HepG2 (cell line): ENCODE measurements around the gene ACD. TPM values are rescaled to one million over a fixed set of nuclear protein-coding genes. Genes with fewer than 3 reads are reported as not detected.

ENCODE experiments used
- AHR ChIP-seq: IDR thresholded peaks from 2 replicates; pipeline ENCODE4 v1.6.1; 2018; ENCODE audit warnings: missing genetic modification reagents, missing compliant biosample characterization
- ETV6 ChIP-seq: sonication (generic); formaldehyde crosslinking; conservative IDR thresholded peaks from 2 replicates; pipeline ENCODE4 v1.4.0; 2020; ENCODE audit warnings: missing genetic modification reagents
- HDAC2 ChIP-seq: sonication (generic); formaldehyde crosslinking; IDR thresholded peaks from 2 replicates; pipeline ENCODE4 v1.4.0; 2020; ENCODE audit warnings: missing genetic modification reagents
- HNF4G ChIP-seq, 2 experiments: sonication (generic) in 1 of 2; formaldehyde crosslinking in 1 of 2; IDR thresholded peaks; 2 replicates each; pipeline versions ENCODE4 v1.4.0 to v1.6.1; 2011 to 2020; ENCODE audit warnings: borderline replicate concordance in 2 of 2, low read depth in 2 of 2, mild to moderate bottlenecking in 2 of 2, low read length in 1 of 2, missing genetic modification reagents in 1 of 2, moderate library complexity in 1 of 2
- HOXA5 ChIP-seq: sonication (generic); formaldehyde crosslinking; IDR thresholded peaks from 2 replicates; pipeline ENCODE4 v1.4.0; 2020; ENCODE audit warnings: missing genetic modification reagents
- ISL2 ChIP-seq: sonication (generic); formaldehyde crosslinking; IDR thresholded peaks from 2 replicates; pipeline ENCODE4 v1.5.0; 2020; ENCODE audit warnings: missing genetic modification reagents
- JUN ChIP-seq: sonication (generic); formaldehyde crosslinking; IDR thresholded peaks from 2 replicates; pipeline ENCODE4 v1.4.0; 2020; ENCODE audit warnings: mild to moderate bottlenecking, missing genetic modification reagents
- MLXIP ChIP-seq: sonication (generic); formaldehyde crosslinking; IDR thresholded peaks from 2 replicates; pipeline ENCODE4 v1.9.0; 2021; ENCODE audit warnings: missing genetic modification reagents, borderline replicate concordance
- MTF2 ChIP-seq: sonication (generic); formaldehyde crosslinking; IDR thresholded peaks from 2 replicates; pipeline ENCODE4 v1.5.0; 2020; ENCODE audit warnings: missing genetic modification reagents, borderline replicate concordance
- NBN ChIP-seq: fragments of 450-650 bp; conservative IDR thresholded peaks from 2 replicates; pipeline ENCODE4 v1.6.1; 2017
- PHF21A ChIP-seq: sonication (generic); formaldehyde crosslinking; IDR thresholded peaks from 2 replicates; pipeline ENCODE4 v1.5.0; 2020; ENCODE audit warnings: mild to moderate bottlenecking, missing genetic modification reagents
- PRDM10 ChIP-seq: sonication (generic); formaldehyde crosslinking; IDR thresholded peaks from 2 replicates; pipeline ENCODE4 v1.4.0; 2020; ENCODE audit warnings: low read depth, missing genetic modification reagents
- SRSF1 ChIP-seq: fragments of 200-400 bp; formaldehyde crosslinking; optimal IDR thresholded peaks from 2 replicates; pipeline ENCODE3; 2017; ENCODE audit warnings: mild to moderate bottlenecking, low read depth, low read length, moderate library complexity
- ZBTB7A ChIP-seq: sonication (generic); formaldehyde crosslinking; IDR thresholded peaks from 2 replicates; pipeline ENCODE4 v1.8.0; 2022; ENCODE audit warnings: mild to moderate bottlenecking, missing genetic modification reagents
- ZNF143 ChIP-seq: sonication (generic); formaldehyde crosslinking; IDR thresholded peaks from 2 replicates; pipeline ENCODE4 v1.4.0; 2020; ENCODE audit warnings: missing genetic modification reagents
- ZNF446 ChIP-seq: sonication (generic); formaldehyde crosslinking; IDR thresholded peaks from 2 replicates; pipeline ENCODE4 v1.5.0; 2020; ENCODE audit warnings: mild to moderate bottlenecking, missing genetic modification reagents
- ZNF510 ChIP-seq: sonication (generic); formaldehyde crosslinking; IDR thresholded peaks from 2 replicates; pipeline ENCODE4 v1.4.0; 2020; ENCODE audit warnings: low read depth, mild to moderate bottlenecking, missing genetic modification reagents
- ZNF513 ChIP-seq: sonication (generic); formaldehyde crosslinking; conservative IDR thresholded peaks from 2 replicates; pipeline ENCODE4 v1.5.0; 2020; ENCODE audit warnings: missing genetic modification reagents
- ZNF747 ChIP-seq: sonication (generic); formaldehyde crosslinking; IDR thresholded peaks from 2 replicates; pipeline ENCODE4 v1.8.1; 2023; ENCODE audit warnings: missing genetic modification reagents, mild to moderate bottlenecking, borderline replicate concordance
- ZNF850 ChIP-seq: sonication (generic); formaldehyde crosslinking; conservative IDR thresholded peaks from 2 replicates; pipeline ENCODE4 v1.9.0; 2021; ENCODE audit warnings: mild to moderate bottlenecking, missing genetic modification reagents
- polyA plus RNA-seq, 8 experiments: library from polyadenylated mRNA; depleted of rRNA in 3 of 8; stranded (reverse) in 7 of 8; unstranded in 1 of 8; fragments of >200 nt; fragmentation: Illumina TruSeq in 4 of 8; extraction: Trizol in 4 of 8; gene quantifications; 2 replicates each; pipeline versions ENCODE4 v1.2.1 to v1.2.3, GENCODE V29; 2011 to 2016; ENCODE audit warnings: low read depth in 4 of 8, missing spikeins in 1 of 8, mixed read lengths in 1 of 8; ENCODE audit not compliant: insufficient read depth in 1 of 8
- total RNA-seq, 5 experiments: library from RNA; depleted of rRNA; stranded (reverse); fragments of >200 nt; fragmentation: Illumina TruSeq; extraction: Trizol; gene quantifications; 2 replicates each; pipeline ENCODE4 v1.2.3, GENCODE V29; 2016; ENCODE audit warnings: low read depth in 1 of 5

Gene ACD
- total and polyA plus RNA-seq, 2 of the 13 experiments (the other 11 are each of a cell fraction or from before 2014, with no cell fraction given), result 32.6 to 38.3 TPM

GRCh38 chr16:67667817-67668494 is 7.9 kb upstream of the ACD start (continued):
- TF ChIP-seq PHF21A (CRISPR knock-in tag) (no peak; the same call in 1 of the 2 replicates), SRSF1 (peak; percentile 22), ZBTB7A (CRISPR knock-in tag) (peak; percentile 53; the same call in 1 of the 2 replicates), ZNF850 (CRISPR knock-in tag) (no peak), ZNF510 (CRISPR knock-in tag) (peak; percentile 85; the same call in 1 of the 2 replicates), HNF4G (IDR thresholded peaks at IDR 0.05; ENCODE audit: borderline replicate concordance, low read depth, low read length) (no peak), HNF4G (CRISPR knock-in tag; IDR thresholded peaks at IDR 0.05; ENCODE audit: borderline replicate concordance, low read depth) (no peak; the same call in none of the 2 replicates), NBN (no peak), ZNF446 (CRISPR knock-in tag) (0 out of 2 replicates have a peak, but pooled peaks have one; percentile 11), JUN (CRISPR knock-in tag) (peak; percentile 57), ZNF143 (peak; percentile 78), ZNF513 (CRISPR knock-in tag) (0 out of 2 replicates have a peak, but pooled peaks have one; percentile 75), ISL2 (CRISPR knock-in tag) (peak; percentile 69; the same call in 1 of the 2 replicates), MTF2 (CRISPR knock-in tag) (peak; percentile 80; the same call in 1 of the 2 replicates), HDAC2 (CRISPR knock-in tag) (peak; percentile 90), AHR (CRISPR knock-in tag) (peak; percentile 3; the same call in 1 of the 2 replicates), PRDM10 (CRISPR knock-in tag) (peak; percentile 95), ETV6 (CRISPR knock-in tag) (0 out of 2 replicates have a peak, but pooled peaks have one; percentile 11), HOXA5 (CRISPR knock-in tag) (peak; percentile 92), ZNF747 (CRISPR knock-in tag) (peak; percentile 36; the same call in 1 of the 2 replicates), MLXIP (CRISPR knock-in tag) (no peak)
